ENCODE results near the gene PKD1L1. TPM values are rescaled to one million over a fixed set of nuclear protein-coding genes. Genes with fewer than 3 reads are reported as not detected.

PKD1L1 gene
- total RNA-seq, 1 experiment from 2014 or later: 0.17 TPM

GRCh38 chr7:47771336-47771989 lies 176.8 kb downstream of the PKD1L1 start:
- DNase-seq: no peak
- Mint-ChIP-seq H3K27me3 (ENCODE audit: low read depth) (no peaks in the 10 kb centered on the region; the same call in none of the 2 replicates), H3K4me3 (no peak overlapping the region), H3K4me1 (peaks cover 9 to 13% of the 10 kb centered on the region in 2 experiments), H3K27ac (no peak overlapping the region), H3K9me3 (no peaks in the 10 kb centered on the region), H3K36me3 (ENCODE audit: insufficient read depth in 1 of 3, low read depth in 3 of 3) (no peaks in the 10 kb centered on the region)
- H3K4me2 ChIP-seq (ENCODE audit: insufficient read depth, insufficient read length, low read length): no peak overlapping the region
- no peak overlapping the region for H2BK5ac ChIP-seq (ENCODE audit: insufficient read length, low read length)
- no peaks in the 10 kb centered on the region for H3K9me3 ChIP-seq (ENCODE audit: control insufficient read depth, low read depth, low read length)
- no peak overlapping the region for H3K23ac ChIP-seq (ENCODE audit: insufficient read length, low read depth, low read length)
- no peak overlapping the region for H3K9ac ChIP-seq (ENCODE audit: extremely low read depth, insufficient read length, low read length)
- no peak overlapping the region for H4K5ac ChIP-seq (ENCODE audit: insufficient read length, low read depth, low read length)
- no peak overlapping the region for H2AFZ ChIP-seq (ENCODE audit: low read length)
- H3K27ac ChIP-seq (ENCODE audit: insufficient read length, low read depth, low read length): no peak overlapping the region
- TF ChIP-seq CTCF (conservative IDR thresholded peaks at IDR 0.05): no peak
- H2AK5ac ChIP-seq (ENCODE audit: insufficient read length, low read length): no peak overlapping the region
- H2BK12ac ChIP-seq (ENCODE audit: insufficient read length, low read depth, low read length): no peak overlapping the region
- no CpG with 5 or more reads among the region's 5 CpGs for WGBS (ENCODE audit: extremely low coverage, insufficient read length, low lambda C conversion rate)
- H3K27me3 ChIP-seq (ENCODE audit: insufficient read depth, low read length): no peaks in the 10 kb centered on the region
- no peak overlapping the region for H2BK20ac ChIP-seq (ENCODE audit: low read depth, low read length, poor library complexity, severe bottlenecking)
- H4K20me1 ChIP-seq (ENCODE audit: control insufficient read depth, insufficient read depth, insufficient read length): no peaks in the 10 kb centered on the region
- H3K79me1 ChIP-seq (ENCODE audit: insufficient read depth, low read depth, low read length, poor library complexity, severe bottlenecking): no peaks in the 10 kb centered on the region
- H3K56ac ChIP-seq (ENCODE audit: insufficient read length, low read depth, low read length): no peak overlapping the region
- no peak overlapping the region for H3K4ac ChIP-seq (ENCODE audit: low read depth, low read length)
- H3K79me2 ChIP-seq (ENCODE audit: insufficient read depth, low read length): no peaks in the 10 kb centered on the region
- no peaks in the 10 kb centered on the region for H3K23me2 ChIP-seq (ENCODE audit: insufficient read length, low read depth, low read length, poor library complexity, severe bottlenecking)
- H3K4me1 ChIP-seq (ENCODE audit: insufficient read depth, low read length): no peaks in the 10 kb centered on the region
- H4K91ac ChIP-seq (ENCODE audit: insufficient read length, low read depth, low read length): no peak overlapping the region
- H4K8ac ChIP-seq (replicated peaks; ENCODE audit: insufficient read length, low read depth, low read length): no peak overlapping the region
- H3K18ac ChIP-seq (ENCODE audit: insufficient read length, low read depth, low read length): no peak overlapping the region
- H3K14ac ChIP-seq (ENCODE audit: insufficient read depth, low read length): no peak overlapping the region
- H2BK15ac ChIP-seq (ENCODE audit: low read depth, low read length): no peak overlapping the region
- no peak overlapping the region for H2BK120ac ChIP-seq (ENCODE audit: low read depth, low read length, poor library complexity, severe bottlenecking)
- no peak overlapping the region for H3T11ph ChIP-seq (ENCODE audit: low read length)
